ENCODE measurements around the gene AOPEP. TPM values are rescaled to one million over a fixed set of nuclear protein-coding genes. Genes with fewer than 3 reads are reported as not detected.

Gene AOPEP
- total and polyA plus RNA-seq, 3 donors from 2014 or later: 31.4 to 95.0 (median 80.4) TPM

DNA sequence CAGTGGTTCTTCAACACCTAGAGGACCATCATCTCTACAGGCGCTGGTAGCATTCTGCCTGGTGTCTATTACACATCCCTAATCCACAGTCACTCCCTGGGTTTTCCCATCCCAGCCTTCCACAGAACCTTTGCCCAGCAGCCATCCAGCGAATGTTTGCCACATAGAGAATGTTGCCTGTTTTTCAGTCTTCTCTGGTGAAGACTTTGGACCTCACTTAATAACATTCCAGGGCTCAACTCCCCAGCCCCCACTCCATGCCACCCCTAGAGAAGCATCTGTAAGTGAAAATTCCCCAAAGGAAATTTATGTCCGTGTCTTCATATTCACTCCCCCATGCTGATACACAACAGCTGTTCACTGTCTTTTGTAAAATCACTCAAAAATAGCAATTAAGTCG lies 249.6 kb downstream of the AOPEP start:
- peaks cover 13% of the 10 kb centered on the region for H3K4me1 ChIP-seq
- no peaks in the 10 kb centered on the region for H3K9me3 ChIP-seq
- no peak overlapping the region for H3K27ac ChIP-seq
- WGBS, 2 donors: 83 to 85% methylated on average over 4 of the region's 4 CpGs
- no peak overlapping the region for H3K4me3 ChIP-seq
- H3K27me3 ChIP-seq: no peaks in the 10 kb centered on the region
- H3K36me3 ChIP-seq (ENCODE audit: low read depth, missing control alignments): no peaks in the 10 kb centered on the region
- intact Hi-C loops (cut with DNase I; ENCODE audit: low total_unique reads): no loop called here
- TF ChIP-seq, protein P1, sequence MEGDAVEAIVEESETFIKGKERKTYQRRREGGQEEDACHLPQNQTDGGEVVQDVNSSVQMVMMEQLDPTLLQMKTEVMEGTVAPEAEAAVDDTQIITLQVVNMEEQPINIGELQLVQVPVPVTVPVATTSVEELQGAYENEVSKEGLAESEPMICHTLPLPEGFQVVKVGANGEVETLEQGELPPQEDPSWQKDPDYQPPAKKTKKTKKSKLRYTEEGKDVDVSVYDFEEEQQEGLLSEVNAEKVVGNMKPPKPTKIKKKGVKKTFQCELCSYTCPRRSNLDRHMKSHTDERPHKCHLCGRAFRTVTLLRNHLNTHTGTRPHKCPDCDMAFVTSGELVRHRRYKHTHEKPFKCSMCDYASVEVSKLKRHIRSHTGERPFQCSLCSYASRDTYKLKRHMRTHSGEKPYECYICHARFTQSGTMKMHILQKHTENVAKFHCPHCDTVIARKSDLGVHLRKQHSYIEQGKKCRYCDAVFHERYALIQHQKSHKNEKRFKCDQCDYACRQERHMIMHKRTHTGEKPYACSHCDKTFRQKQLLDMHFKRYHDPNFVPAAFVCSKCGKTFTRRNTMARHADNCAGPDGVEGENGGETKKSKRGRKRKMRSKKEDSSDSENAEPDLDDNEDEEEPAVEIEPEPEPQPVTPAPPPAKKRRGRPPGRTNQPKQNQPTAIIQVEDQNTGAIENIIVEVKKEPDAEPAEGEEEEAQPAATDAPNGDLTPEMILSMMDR (IDR thresholded peaks at IDR 0.05): no peak
- no peak for TF ChIP-seq POLR2A (IDR thresholded peaks at IDR 0.05)
- no peak for DNase-seq

DNA sequence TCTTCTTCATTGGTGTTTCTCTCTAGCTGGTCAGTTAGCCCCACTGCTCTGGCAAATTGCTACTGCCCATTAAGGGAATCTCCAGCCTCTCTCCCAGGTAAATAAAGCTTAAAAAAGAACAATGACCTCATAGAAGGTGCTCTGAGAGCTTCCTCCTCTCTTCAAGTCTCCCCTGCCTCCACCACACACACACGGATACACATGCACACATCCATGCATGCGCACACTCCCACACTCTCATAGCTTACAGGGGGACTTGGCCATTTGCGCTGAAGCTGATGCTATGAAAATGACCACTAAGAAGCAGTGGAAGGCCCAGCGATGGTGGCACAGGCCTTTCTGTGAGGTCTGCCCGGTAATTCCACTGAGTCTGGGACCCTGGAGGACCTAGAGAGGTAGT lies 250.9 kb downstream of the AOPEP start:
- no peaks in the 10 kb centered on the region for H3K9me3 ChIP-seq
- 85% methylated on average over 4 to 5 of the region's 5 CpGs for WGBS, 2 donors
- H3K27me3 ChIP-seq: no peaks in the 10 kb centered on the region
- no peak for TF ChIP-seq POLR2A (IDR thresholded peaks at IDR 0.05)
- TF ChIP-seq, protein P1 (IDR thresholded peaks at IDR 0.05): no peak
- no peak overlapping the region for H3K27ac ChIP-seq
- no peak overlapping the region for H3K4me3 ChIP-seq
- no peak for DNase-seq
- no peaks in the 10 kb centered on the region for H3K4me1 ChIP-seq
- intact Hi-C loops (cut with DNase I; ENCODE audit: low total_unique reads): no loop called here
- no peaks in the 10 kb centered on the region for H3K36me3 ChIP-seq (ENCODE audit: low read depth, missing control alignments)

DNA sequence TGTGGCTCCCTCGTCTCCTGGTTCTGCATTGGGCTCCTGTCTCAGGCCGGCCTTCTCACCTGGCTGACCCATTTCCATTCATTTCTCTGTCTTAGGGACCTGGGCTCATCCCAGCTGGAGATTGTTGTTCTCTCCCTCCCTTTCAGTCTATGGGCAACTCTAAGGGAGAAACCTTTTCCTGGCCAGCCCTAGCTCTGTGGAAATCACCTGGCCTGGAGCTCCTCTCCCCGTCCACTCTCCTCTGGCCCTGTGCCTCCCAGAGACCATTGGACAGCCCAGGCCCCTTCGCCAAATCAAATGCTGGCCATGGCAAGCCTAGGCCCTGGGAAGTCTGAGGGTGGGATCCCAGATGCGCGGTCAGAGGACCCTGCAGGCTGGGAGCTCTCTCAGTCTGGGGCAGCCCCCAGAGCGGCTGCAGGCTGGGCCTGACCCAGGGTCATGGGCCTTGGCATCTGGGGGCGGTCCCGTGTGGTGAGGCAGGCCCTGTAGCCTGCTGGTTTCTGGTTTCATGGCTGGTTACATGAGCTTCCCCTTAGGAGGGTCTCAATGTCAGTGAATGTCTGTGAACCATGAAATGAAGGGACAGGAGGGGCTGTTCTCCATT lies 253.5 kb downstream of the AOPEP start:
- Histone ChIP-seq H3K27me3 (no peaks in the 10 kb centered on the region), H3K27ac (no peak overlapping the region), H3K9me3 (no peaks in the 10 kb centered on the region), H3K36me3 (ENCODE audit: low read depth, missing control alignments) (no peaks in the 10 kb centered on the region), H3K4me3 (no peak overlapping the region), H3K4me1 (no peaks in the 10 kb centered on the region)
- TF ChIP-seq, protein P1 (IDR thresholded peaks at IDR 0.05): no peak
- DNase-seq: no peak
- WGBS, 2 donors: 91 to 94% methylated on average over 5 to 9 of the region's 9 CpGs
- intact Hi-C loops (cut with DNase I; ENCODE audit: low total_unique reads): no loop called here

DNA sequence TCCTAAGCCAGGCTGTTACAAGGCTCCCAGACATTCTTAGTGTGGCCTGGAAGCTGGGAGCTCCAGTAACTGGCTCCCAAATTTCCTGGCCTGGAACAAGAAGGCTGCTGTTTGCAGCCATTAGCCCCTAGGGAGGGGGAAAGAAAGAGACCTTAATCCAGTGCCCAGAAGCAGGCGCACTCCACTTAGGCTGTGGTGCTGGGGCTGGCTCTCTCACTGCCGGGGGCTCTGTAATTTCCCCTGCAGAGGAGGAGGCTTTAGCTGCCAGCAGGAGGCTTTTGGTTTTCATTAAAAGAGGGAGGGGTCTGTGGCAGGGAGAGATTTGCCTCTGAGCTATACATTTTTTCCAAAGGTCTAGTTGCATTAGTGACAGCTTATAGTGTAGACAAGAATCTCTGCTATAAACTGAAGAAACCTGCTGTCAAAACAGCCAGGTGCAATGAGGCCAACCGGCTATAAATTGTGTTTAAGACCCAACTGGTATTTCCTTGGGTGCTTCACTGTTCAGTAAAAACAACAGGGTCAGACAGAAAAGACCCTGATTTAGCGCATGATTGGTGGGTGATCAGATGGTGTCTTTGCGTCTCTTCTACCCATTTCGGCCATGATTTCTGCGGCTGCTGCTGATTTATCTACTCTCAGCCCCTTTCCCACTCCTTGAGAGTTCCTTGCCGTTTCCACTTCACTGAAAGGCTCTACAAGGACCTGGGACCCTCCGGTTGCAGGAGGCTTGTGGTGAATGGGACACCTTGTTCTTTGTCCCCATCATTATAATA lies 254.6 kb downstream of the AOPEP start:
- H3K4me1 ChIP-seq: no peaks in the 10 kb centered on the region
- no peak overlapping the region for H3K27ac ChIP-seq
- TF ChIP-seq POLR2A (IDR thresholded peaks at IDR 0.05): no peak
- TF ChIP-seq, protein P1 (IDR thresholded peaks at IDR 0.05): no peak
- no peaks in the 10 kb centered on the region for H3K36me3 ChIP-seq (ENCODE audit: low read depth, missing control alignments)
- H3K9me3 ChIP-seq: no peaks in the 10 kb centered on the region
- 80 to 89% methylated on average over 9 of the region's 9 CpGs for WGBS, 2 donors
- H3K4me3 ChIP-seq: no peak overlapping the region
- intact Hi-C loops (cut with DNase I; ENCODE audit: low total_unique reads): no loop called here
- H3K27me3 ChIP-seq: no peaks in the 10 kb centered on the region
- no peak for DNase-seq

DNA sequence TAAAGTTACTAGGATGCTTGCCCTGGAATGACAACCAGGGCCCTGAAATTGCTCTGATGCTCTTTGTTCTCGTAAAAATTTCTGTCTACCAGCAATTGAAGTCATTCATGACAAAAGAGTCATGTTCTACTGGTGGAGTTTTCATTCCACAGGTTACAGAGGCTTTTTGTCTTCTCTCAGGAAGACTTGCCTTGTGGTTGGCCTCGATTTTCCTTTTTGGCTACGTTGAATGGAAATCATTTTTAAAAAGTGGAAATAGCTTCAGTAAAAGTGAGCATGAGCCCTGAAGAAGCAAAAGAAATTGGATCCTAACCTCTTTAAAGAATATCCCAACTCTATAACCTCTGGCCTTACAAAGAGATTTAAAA lies 255.2 kb downstream of the AOPEP start:
- DNase-seq: no peak
- 82 to 84% methylated on average over 3 of the region's 3 CpGs for WGBS, 2 donors
- Histone ChIP-seq H3K27me3 (no peaks in the 10 kb centered on the region), H3K4me3 (no peak overlapping the region), H3K27ac (no peak overlapping the region), H3K36me3 (ENCODE audit: low read depth, missing control alignments) (no peaks in the 10 kb centered on the region), H3K9me3 (no peaks in the 10 kb centered on the region), H3K4me1 (no peaks in the 10 kb centered on the region)
- intact Hi-C loops (cut with DNase I; ENCODE audit: low total_unique reads): no loop called here
- no peak for TF ChIP-seq POLR2A (IDR thresholded peaks at IDR 0.05)
- TF ChIP-seq, protein P1 (IDR thresholded peaks at IDR 0.05): no peak

All from testis (tissue), 3 donors.